Measurements from ENCODE around the gene ARMC9. TPM values are rescaled to one million over a fixed set of nuclear protein-coding genes. Genes with fewer than 3 reads are reported as not detected.

The ARMC9 gene
- total RNA-seq, 1 donor from 2014 or later = 43.1 TPM

GRCh38 chr2:231185050-231185725 is 13.2 kb upstream of the ARMC9 start:
- intact Hi-C loops (cut with DNase I) = no loop called here
- ATAC-seq (no peak), DNase-seq (no peak)
- Histone ChIP-seq H3K27ac (peak overlapping the region; percentile 28), H3K27me3 (ENCODE audit: low read depth) (no peaks in the 10 kb centered on the region), H3K4me1 (peaks cover 50% of the 10 kb centered on the region), H3K4me3 (no peak overlapping the region), H3K36me3 (no peaks in the 10 kb centered on the region), H3K9me3 (no peaks in the 10 kb centered on the region)
- TF ChIP-seq, protein P1, sequence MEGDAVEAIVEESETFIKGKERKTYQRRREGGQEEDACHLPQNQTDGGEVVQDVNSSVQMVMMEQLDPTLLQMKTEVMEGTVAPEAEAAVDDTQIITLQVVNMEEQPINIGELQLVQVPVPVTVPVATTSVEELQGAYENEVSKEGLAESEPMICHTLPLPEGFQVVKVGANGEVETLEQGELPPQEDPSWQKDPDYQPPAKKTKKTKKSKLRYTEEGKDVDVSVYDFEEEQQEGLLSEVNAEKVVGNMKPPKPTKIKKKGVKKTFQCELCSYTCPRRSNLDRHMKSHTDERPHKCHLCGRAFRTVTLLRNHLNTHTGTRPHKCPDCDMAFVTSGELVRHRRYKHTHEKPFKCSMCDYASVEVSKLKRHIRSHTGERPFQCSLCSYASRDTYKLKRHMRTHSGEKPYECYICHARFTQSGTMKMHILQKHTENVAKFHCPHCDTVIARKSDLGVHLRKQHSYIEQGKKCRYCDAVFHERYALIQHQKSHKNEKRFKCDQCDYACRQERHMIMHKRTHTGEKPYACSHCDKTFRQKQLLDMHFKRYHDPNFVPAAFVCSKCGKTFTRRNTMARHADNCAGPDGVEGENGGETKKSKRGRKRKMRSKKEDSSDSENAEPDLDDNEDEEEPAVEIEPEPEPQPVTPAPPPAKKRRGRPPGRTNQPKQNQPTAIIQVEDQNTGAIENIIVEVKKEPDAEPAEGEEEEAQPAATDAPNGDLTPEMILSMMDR (IDR thresholded peaks at IDR 0.05) = no peak

GRCh38 chr2:231185886-231186285 is 12.5 kb upstream of the ARMC9 start:
- Histone ChIP-seq H3K4me3 (no peak overlapping the region), H3K27me3 (ENCODE audit: low read depth) (no peaks in the 10 kb centered on the region), H3K27ac (peak overlapping the region; percentile 28), H3K4me1 (peaks cover 55% of the 10 kb centered on the region), H3K36me3 (no peaks in the 10 kb centered on the region), H3K9me3 (no peaks in the 10 kb centered on the region)
- TF ChIP-seq, protein P1 (IDR thresholded peaks at IDR 0.05) = no peak
- intact Hi-C loops (cut with DNase I) = no loop called here
- no peak for ATAC-seq
- no peak for DNase-seq

- peaks cover 56% of the 10 kb centered on the region for H3K4me1 ChIP-seq
- H3K36me3 ChIP-seq = no peaks in the 10 kb centered on the region
- TF ChIP-seq, protein P1 (IDR thresholded peaks at IDR 0.05) = no peak
- ATAC-seq (no peak), DNase-seq (no peak)
- H3K9me3 ChIP-seq = no peaks in the 10 kb centered on the region
- no peak overlapping the region for H3K27ac ChIP-seq
- intact Hi-C loops (cut with DNase I) = no loop called here
- H3K4me3 ChIP-seq = no peak overlapping the region
- no peaks in the 10 kb centered on the region for H3K27me3 ChIP-seq (ENCODE audit: low read depth)
Observed at GRCh38 chr2:231186325-231186724, 12.1 kb upstream of the ARMC9 start.

DNA sequence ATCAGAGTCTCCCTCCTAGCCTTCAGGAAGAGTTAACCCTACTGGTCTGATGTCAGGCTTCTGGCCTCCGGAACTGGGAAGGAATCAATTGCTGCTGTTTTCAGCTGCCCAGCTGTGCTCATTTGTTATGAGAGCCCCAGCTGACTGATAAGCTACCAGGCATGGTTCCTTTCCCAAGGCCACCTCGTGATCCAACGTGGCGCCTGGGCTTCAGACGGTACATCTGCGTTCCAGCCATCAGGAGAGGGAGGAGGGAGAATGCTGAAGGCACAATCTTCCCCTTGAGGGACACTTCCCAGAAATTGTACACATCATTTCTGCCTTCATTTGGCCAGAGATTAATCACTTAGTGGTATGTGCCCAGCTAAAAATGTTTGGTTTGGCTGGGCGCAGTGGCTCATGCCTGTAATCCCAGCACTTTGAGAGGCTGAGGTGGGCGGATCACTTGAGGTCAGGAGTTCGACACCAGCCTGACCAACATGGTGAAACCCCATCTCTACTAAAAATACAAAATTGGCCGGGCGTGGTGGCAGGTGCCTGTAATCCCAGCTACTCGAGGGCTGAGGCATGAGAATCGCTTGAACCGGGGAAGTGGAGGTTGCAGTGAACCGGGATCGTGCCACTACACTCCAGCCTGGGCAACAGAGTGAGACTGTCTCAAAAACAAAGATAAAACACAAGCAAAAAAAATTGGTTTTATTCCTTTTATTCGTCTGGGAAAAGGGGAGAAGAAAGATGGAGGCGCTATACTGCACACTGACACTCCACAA is 10.5 kb upstream of the ARMC9 start:
- DNase-seq (no peak), ATAC-seq (no peak)
- H3K4me3 ChIP-seq = no peak overlapping the region
- no peaks in the 10 kb centered on the region for H3K9me3 ChIP-seq
- intact Hi-C loops (cut with DNase I) = no loop called here
- no peaks in the 10 kb centered on the region for H3K27me3 ChIP-seq (ENCODE audit: low read depth)
- H3K27ac ChIP-seq = no peak overlapping the region
- peaks cover 56% of the 10 kb centered on the region for H3K4me1 ChIP-seq
- no peaks in the 10 kb centered on the region for H3K36me3 ChIP-seq
- TF ChIP-seq, protein P1 (IDR thresholded peaks at IDR 0.05) = no peak

DNA sequence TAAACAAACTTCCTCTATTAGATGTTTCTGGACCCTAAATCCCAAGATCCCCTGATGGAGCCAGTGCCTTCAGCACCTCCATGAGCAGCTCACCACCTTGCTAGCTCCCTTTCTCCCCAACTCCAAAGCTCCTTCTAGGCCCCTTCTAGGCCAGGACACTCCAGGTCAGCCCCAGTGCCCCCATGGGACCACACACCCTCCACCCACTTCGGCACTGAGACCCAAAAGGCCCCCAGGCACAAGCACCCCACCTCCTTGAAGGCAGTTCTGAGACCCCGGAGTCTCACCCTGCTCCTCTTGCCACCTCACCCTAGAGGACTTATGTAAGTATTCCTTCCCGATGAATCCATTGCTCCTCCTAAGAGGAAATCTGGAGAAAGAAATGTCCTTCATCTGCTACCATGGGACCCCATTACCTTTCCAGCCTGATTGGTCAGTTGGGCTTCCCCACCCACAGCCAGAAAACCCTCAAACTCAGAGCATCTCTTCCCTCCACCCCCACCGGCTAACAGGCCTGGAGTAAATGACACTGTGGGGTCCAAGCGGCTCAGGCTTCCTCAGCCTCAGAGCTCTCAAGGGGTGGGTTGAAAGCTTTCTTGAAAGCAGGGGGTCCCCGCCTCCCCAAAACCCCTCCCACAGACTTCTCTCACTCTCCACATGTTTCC is 9.8 kb upstream of the ARMC9 start:
- DNase-seq (no peak), ATAC-seq (no peak)
- TF ChIP-seq, protein P1 (IDR thresholded peaks at IDR 0.05) = no peak
- H3K36me3 ChIP-seq = no peaks in the 10 kb centered on the region
- H3K9me3 ChIP-seq = no peaks in the 10 kb centered on the region
- H3K4me3 ChIP-seq = no peak overlapping the region
- H3K4me1 ChIP-seq = peaks cover 56% of the 10 kb centered on the region
- no peaks in the 10 kb centered on the region for H3K27me3 ChIP-seq (ENCODE audit: low read depth)
- intact Hi-C loops (cut with DNase I) = no loop called here
- no peak overlapping the region for H3K27ac ChIP-seq
